Measurements from ENCODE around the gene FAAP20.
"Not testable (repeated sequence)": the region's sequence is repeated elsewhere in the genome, so short reads cannot be mapped to it uniquely, and the experiment has no call there.

The FAAP20 gene

DNA sequence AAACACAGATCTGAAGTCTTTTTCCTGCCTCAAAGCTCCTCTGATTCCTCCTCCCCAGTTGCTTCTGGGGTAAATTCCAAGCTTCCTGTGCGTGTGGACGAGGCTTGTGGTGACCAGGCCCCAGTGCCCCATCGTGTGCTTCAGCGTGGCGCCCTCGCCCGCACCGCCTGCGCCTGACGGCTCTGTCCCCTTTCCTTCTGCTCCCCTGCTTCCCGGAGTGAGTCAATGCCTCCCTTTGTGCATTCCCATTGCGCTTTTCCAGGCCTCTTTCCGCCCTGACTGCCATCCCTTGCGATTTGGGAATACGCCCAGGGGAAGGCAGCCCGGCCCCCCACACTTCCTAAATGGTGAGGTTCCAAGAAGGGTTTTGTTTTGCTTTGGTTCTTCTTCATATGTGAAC, 36.3 kb downstream of the FAAP20 start:
- DNase-seq (ENCODE audit: low read depth in 2 of 2): no peak

DNA sequence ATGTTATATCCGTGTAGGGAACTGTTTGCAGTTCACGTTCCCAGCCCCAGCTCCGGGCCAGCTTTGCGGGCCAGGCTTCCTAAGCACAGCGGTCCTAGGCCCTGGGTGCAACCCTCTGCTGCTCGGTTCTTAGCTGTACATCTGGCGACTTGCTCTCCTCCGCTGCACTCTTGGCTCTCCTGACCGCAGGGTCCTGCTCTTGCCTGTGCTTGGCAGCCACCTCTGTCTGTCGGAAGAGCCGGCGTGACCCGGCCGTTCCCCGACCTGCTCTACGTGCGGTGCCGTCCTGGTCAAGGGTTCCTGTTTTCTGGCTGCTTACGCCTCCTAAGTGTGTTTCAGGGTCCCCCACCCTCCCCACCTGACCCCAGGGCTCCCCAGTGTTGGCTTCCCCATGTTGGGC, 36.7 kb downstream of the FAAP20 start:
- no peak for DNase-seq (ENCODE audit: low read depth in 2 of 2)

DNA sequence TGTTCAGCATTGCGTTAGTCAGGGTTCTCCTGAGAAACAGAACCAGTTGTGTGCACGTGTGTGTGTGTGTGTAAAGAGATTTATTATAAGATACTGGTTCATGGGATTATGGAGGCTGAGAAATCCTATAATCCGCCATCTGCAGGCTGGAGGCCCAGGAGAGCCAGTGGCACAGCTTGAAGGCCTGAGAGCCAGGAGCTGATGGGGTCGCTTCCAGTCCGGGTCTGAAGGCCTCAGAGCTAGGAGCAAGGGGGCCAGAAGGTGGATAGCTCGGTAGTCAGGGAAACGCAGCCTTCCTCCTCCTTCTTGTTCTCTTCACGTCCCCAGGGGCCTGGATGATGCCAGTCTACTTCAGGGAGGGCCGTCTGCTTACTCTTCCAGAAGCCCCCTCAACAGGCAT, 37.7 kb downstream of the FAAP20 start:
- DNase-seq (ENCODE audit: low read depth in 2 of 2): no peak

DNA sequence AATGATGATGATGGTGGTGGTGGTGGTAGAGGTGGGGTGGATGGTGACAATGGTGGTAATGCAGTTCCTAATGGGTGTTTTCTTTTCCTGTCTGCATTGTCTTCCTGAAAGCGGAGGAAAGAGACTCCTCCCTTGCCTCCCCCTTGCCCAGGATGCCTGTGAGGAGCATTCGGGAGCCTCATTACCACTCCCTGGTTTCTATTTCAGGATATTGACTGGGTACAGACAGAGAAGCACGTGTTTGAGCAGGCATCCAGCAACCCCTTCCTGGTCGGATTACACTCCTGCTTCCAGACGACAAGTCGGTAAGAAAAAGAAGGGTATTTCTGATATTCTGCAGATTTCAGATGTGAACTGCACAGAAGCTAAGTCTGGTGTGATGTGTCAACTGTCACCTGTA, 38.8 kb downstream of the FAAP20 start:
- DNase-seq (ENCODE audit: low read depth in 2 of 2): no peak

DNA sequence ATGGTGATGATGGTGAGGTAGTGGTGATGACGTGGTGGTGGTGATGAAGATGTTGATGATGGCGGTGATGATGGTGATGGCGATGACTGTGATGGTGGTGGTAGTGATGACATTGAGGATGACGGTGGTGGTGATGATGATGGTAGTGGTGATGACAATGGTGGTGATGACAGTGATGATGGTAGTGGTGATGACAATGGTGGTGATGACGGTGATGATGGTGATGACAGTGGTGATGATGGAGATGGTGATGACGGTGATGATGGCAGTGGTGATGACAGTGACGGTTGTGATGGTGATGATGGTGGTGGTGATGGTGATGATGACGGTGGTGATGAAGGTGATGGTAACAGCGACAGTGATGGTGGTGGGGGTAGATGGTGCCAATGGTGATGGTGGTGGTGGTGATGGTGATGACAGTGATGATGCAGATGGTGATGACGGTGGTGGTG, 39.4 kb downstream of the FAAP20 start:
- DNase-seq (ENCODE audit: low read depth in 2 of 2): no peak

DNA sequence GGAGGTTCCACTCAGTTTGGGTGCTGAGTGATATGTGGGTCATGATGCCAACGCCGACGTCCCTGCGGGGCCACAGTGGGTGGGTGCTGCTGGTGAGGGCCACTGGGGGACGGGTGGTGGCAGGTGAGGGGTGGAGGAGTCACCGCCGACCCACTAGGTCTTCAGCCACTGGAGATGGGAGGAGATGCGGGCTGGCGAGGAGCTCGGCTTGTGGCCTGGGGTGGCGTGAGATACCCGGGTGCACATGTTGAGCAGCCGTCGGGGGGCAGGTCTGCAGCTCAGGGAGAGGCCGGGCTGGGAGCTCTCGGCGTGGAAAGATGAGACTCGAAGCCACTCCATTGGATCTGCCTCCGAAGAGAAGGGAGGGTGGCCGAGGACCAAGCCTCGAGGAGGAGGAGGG, 40.5 kb downstream of the FAAP20 start:
- DNase-seq (ENCODE audit: low read depth in 2 of 2): no peak

DNA sequence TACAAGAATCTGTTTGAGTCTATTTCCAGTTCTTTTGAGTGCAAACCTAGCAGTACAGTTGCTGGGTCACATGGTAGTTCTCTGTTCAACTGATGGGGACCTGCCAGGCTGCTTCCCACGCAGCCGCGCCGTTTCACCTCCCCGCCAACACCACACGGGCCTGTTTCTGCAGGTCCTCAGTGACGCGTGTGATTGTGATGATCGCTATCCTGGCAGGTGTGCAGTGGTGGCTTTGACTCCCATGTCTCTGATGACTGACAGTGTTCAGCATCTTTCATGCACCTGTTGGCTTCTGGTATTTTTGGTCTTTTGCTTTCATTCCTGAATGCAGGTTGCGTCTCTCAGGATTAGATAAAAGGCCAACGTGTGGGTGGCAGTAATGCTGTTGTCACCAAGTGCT, 41.6 kb downstream of the FAAP20 start:
- no peak for DNase-seq (ENCODE audit: low read depth in 2 of 2)

DNA sequence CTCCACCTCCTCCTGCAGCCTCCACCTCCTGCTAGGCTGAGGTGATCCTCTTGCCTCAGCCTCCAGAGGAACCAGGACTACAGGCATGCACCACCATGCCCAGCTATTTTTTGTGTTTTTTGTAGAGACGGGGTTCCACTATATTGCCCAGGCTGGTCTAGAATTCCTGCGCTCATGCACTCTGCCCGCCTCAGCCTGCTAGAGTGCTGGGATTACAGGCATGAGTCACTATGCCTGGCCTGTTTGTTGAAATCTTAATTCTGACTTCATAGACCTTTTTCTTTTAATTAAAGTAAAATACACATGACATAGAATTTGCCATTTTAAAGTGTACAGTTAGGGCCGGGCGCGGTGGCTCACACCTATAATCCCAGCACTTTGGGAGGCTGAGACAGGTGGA, 42.7 kb downstream of the FAAP20 start:
- DNase-seq (ENCODE audit: low read depth in 2 of 2): no peak

DNA sequence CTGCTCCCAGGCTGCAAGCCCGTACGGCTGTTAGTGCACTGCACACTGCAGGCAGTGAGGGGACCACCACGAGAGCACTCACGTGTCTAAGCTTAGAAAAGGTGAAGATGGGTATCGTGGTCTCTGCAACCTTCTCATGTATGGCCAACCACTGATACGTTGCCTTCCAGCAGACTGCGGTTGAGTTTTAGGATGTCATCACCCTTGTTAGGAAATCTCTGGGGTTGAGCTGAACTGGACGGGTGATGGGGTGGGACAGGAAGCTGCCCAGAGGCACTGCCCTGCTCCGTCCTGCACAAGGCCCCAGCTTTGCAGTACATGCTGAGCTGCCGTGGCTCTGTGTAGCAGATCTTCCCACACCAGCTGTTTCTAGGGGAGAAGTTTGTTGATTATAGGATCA, 43.3 kb downstream of the FAAP20 start:
- no peak for DNase-seq (ENCODE audit: low read depth in 2 of 2)

DNA sequence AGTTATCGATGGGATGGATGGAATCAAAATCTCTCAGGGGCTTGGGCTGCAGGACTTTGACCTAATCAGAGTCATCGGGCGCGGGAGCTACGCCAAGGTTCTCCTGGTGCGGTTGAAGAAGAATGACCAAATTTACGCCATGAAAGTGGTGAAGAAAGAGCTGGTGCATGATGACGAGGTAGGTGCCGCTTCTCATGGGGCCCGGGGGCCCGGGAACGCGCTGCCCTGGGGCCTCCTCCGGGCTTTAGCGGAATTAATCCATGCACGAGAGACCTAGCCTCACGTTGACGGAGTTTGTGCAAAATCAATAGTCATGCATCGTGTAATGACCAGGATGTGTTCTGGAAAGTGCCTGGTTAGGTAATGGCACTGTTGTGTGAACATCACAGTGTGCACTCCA, 43.8 kb downstream of the FAAP20 start:
- DNase-seq (ENCODE audit: low read depth in 2 of 2): no peak

DNA sequence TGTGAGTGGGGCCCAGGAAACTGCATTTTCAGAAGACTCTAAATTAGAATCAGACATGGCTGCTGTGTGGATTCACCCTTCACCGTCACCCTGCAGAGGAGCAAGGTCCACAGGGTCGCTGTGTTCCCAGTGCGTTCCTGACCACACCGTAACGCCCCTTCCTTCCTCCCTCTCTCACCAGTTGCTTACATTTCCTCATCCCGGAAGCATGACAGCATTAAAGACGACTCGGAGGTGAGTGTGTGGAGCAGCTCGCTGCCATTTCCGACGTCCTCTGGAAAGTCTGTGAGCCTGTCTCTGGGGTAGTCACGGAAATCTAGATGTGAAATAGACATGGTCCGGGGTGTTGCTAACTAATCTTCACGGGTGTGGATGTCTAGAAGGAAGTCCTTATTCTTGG, 45.9 kb downstream of the FAAP20 start:
- peak in 1 of 2 donors; percentile 26 for DNase-seq (ENCODE audit: low read depth in 2 of 2)

DNA sequence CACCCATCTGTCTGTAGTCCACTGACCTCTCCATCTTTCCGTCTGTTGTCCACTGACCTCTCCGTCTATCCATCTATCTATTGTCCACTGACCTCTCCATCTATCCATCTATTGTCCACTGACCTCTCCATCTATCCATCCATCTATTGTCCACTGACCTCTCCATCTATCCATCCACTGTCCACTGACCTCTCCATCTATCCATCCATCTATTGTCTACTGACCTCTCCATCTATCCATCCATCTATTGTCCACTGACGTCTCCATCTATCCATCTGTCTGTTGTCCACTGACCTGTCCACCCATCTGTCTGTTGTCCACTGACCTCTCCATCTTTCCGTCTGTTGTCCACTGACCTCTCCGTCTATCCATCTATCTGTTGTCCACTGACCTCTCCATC, 46.7 kb downstream of the FAAP20 start:
- not testable (repeated sequence) for DNase-seq (ENCODE audit: low read depth in 2 of 2)

DNA sequence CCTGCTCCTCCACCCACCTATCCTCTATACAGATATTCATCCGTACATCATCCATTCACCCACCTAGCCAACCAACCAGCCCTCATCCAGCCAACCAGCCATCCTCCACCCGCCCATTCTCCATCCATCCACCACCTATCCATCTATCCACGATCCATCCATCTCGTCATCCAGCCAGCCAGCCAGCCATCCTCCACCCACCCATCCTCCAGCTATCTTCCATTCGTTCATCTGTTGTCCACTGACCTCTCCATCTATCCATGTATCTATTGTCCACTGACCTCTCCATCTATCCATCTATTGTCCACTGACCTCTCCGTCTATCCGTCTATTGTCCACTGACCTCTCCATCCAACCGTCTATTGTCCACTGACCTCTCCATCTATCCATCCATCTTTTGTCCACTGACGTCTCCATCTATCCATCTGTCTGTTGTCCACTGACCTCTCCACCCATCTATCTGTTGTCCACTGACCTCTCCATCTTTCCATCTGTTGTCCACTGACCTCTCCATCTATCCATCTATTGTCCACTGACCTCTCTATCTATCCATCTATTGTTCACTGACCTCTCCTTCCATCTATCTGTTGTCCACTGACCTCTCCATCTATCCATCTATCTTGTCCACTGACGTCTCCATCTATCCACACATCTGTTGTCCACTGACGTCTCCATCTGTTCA, 47.6 kb downstream of the FAAP20 start:
- DNase-seq (ENCODE audit: low read depth in 2 of 2): no peak

DNA sequence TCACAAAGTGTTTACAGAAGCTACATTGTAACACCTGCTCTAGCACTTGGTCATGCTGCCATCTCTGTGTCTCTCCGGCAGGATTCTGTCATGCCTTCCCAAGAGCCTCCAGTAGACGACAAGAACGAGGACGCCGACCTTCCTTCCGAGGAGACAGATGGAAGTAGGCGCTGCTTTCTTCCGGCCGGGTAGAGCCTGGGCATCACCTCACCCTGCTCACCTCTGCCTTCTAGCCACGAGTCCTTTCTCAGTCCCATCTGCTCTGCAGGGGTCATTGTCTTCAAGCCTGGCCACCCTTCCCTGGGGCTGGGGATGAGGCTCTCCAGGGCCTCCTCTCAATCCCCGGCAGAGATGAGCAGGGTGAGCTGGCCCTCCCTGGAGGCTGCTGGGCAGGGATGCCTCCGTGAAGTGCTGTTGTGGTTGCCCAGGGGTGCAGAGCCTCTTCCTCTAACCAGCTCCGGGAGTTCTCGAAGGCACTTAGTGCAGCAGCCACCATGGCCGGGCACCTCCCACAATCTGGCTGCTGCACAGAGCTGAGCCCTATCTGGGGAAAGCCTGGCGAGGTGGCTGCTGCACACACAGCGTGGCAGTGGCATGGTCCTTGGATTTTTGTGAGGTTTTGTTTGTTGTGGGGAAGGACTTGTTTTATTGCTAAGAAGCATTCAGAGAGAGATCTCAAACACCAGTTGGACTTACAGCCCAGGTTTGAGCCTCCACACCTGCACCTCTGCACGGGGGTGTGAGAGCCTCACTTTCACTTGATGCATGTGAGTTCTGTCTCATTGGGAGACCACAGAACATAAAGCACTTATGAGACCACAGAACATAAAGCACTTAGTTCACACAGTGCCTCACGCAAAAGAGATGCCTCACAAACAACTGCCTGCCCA, 48.4 kb downstream of the FAAP20 start:
- DNase-seq (ENCODE audit: low read depth in 2 of 2): no peak

DNA sequence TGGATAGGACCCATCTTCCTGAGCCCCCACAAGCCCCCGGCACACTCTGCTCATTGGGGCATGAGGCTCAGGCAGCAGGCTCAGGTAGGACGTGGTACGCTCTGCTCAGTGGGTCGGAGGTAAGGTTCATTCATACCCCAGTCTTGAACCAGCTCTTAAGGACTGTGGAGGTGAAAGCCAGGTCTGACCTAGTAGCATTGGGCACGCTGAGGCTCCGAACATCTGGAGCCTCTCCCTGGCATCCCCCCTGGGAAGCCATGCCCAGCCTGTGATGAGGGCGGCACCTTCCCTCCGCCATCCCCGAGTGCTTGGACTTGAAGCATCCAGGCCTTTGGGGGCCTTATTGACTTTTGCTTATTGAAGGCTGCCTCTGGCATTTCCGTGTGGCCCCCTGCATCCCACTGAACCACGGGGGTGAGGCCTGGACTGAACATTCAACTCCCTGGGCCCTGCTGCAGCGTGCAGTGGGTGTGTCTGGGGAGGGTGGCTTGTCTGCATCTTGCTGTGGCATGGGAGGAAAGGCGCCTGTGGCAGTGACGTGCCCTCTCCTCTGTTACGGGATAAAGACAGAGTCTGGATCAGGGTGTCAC, 50.0 kb downstream of the FAAP20 start:
- DNase-seq (ENCODE audit: low read depth in 2 of 2): no peak

DNA sequence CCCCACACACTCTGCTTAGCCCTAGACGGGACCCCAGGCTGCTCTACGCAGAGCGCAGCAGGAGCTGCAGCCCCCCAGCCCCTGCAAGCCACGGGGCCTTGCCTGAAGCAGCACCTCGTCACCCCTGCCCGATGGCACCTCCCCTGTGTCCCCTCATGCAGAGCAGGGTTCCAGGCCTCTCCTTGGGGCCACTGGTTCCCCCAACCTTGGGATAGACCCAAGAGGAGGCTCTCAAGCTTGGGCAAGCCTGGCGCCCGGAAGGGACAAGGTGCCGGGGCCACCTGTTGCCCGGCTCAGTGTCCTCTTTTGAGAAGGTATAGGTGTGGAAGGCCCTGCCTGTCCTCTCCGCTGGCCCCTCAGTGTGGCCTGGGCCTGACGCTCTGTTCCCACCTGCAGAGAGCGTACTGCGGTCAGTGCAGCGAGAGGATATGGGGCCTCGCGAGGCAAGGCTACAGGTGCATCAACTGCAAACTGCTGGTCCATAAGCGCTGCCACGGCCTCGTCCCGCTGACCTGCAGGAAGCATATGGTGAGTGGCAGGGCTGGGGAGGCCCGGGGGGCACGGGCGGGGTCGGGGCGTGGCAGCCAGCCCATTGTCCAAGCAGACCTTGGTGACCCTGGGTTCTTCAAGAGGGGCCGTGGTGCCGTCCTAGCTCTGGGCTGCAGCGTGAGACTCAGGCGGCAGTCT, 50.6 kb downstream of the FAAP20 start:
- no peak for DNase-seq (ENCODE audit: low read depth in 2 of 2)

DNA sequence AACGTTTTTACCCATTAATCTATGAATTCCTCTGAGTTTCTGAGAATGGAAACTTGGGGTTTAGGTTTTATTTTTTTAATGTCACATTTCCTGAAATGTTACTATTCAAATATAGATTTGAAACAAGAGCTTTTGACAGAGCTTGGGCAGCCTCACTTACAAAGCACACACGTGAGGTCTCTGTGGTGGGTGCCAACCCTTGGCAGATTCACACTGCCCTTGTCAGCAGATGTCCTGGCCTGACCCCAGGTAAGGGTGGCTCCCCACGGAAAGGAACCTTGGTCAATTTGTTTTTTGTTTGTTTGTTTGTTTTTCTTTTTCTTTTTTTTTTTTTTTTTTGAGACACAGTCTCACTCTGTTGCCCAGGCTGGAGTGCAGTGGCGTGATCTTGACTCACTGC, 53.5 kb downstream of the FAAP20 start:
- no peak for DNase-seq (ENCODE audit: low read depth in 2 of 2)

Data from stimulated activated CD4-positive, alpha-beta T cell treated with anti-CD3 and anti-CD28 coated beads, Interleukin-1b, Interleukin-23, amount 100 ng/mL, for 4 hours (primary cell).